Measurements from ENCODE around the gene PPP1R9B.

DNA sequence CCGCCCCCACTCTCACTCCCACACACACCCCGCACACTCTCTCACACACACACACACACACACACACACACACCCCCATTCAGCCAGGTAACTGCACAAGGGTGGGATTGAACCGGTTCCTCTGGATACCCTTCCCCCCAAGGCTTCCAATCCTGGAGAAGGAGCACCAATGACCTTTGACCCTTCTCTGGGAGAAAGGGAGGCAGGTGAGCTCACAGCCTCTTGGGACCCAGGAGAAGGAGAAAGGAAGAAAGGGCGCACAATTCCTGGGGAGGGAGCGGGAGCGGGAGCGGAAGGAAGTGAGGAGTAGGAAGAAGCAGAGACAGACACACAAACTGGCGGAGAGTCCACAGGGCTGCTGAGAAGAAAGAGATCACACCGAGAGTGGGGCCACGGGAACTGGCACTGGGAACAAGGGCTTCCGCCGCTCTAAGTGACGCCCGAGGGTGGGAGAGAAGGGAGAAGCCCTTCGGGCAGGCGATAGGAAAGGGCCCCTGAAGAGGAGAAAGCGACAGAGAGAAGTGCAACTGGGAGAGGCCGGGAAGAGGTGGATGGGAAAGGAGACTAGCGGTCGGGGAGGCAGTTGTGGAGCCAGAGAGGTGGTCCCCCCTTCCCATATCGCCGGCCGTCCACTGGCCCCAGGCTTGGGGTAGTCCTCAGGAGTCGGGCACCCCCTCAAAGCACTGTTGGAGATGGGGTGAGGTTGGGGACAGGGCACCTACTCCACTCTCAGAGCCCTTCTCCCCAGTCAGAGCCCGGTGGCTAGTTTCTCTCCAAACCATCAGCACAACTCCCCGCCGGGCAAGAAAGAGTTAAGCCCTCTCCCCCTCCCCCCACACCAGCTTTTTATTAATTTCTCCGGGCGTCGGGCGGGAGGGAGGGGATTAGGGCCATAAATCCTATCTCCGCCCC lies 21.8 kb downstream of the PPP1R9B start:
- TF ChIP-seq TAF1 (IDR thresholded peaks at IDR 0.05; ENCODE audit: borderline replicate concordance, insufficient read depth, low read length) (no peak), POLR2AphosphoS5 (IDR thresholded peaks at IDR 0.05; ENCODE audit: low read depth, low read length) (peak; percentile 46; the same call in 1 of the 2 replicates), SIN3A (IDR thresholded peaks at IDR 0.05; ENCODE audit: borderline replicate concordance, insufficient read depth, low read length) (no peak), FOXP2 (optimal IDR thresholded peaks at IDR 0.05; ENCODE audit: borderline replicate concordance, extremely low read depth, extremely low read length, insufficient read depth) (no peak)
- TF ChIP-seq, protein P1, sequence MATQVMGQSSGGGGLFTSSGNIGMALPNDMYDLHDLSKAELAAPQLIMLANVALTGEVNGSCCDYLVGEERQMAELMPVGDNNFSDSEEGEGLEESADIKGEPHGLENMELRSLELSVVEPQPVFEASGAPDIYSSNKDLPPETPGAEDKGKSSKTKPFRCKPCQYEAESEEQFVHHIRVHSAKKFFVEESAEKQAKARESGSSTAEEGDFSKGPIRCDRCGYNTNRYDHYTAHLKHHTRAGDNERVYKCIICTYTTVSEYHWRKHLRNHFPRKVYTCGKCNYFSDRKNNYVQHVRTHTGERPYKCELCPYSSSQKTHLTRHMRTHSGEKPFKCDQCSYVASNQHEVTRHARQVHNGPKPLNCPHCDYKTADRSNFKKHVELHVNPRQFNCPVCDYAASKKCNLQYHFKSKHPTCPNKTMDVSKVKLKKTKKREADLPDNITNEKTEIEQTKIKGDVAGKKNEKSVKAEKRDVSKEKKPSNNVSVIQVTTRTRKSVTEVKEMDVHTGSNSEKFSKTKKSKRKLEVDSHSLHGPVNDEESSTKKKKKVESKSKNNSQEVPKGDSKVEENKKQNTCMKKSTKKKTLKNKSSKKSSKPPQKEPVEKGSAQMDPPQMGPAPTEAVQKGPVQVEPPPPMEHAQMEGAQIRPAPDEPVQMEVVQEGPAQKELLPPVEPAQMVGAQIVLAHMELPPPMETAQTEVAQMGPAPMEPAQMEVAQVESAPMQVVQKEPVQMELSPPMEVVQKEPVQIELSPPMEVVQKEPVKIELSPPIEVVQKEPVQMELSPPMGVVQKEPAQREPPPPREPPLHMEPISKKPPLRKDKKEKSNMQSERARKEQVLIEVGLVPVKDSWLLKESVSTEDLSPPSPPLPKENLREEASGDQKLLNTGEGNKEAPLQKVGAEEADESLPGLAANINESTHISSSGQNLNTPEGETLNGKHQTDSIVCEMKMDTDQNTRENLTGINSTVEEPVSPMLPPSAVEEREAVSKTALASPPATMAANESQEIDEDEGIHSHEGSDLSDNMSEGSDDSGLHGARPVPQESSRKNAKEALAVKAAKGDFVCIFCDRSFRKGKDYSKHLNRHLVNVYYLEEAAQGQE (IDR thresholded peaks at IDR 0.05; ENCODE audit: insufficient read depth in 1 of 2, low read depth in 2 of 2, low read length in 2 of 2), result 0 out of 4 replicates have a peak, but pooled peaks of 1 of the 2 experiments have one; percentile 20
